A673 (cell line): ENCODE data around the gene CPM.

Experiments used
- CTCF ChIP-seq: fragments of 300-800, 200-600 bp; sonication (generic); conservative IDR thresholded peaks from 2 replicates; pipeline ENCODE4 v1.5.1; 2017; ENCODE audit warnings: low read depth, mild to moderate bottlenecking, antibody characterized with exemption, low read length, moderate library complexity, mixed read lengths
- EZH2 ChIP-seq: fragments of 200-600 bp; sonication (generic); IDR thresholded peaks from 2 replicates; pipeline ENCODE4 v1.6.1; 2017; ENCODE audit warnings: borderline replicate concordance, low read depth, mild to moderate bottlenecking, mixed read lengths, antibody characterized with exemption, low read length; ENCODE audit not compliant: poor library complexity, severe bottlenecking

DNA sequence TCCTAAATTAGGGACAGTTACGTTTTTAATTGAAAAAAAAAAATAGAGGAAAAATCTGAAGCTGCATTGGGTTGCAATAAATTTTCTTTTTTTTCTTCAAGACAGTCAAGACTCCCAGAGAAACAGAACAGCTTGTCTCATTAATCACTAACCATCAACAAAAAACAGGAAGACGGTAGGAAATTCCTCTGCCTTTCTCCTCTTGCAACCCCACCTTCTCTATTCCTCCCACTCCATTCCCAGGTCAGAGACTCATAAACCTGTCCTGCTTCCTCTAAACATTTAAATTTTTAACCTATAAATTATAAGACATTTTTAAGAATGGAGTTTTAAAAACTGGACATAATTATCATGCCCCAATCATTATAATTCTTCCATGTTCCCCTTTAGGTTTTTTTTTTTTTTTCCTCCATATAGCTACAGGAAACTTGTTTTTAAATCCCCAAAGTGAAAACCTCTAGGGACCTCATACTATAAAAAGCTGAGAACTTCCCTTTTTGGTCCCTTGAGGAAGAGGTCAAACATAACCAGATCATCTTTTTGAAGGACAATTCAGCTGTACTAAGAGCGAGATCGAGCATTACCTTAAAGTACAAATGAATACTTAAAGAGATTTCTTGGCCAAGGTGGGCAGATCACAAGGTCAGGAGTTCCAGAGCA, 36.0 kb downstream of the CPM start:
- no peak for TF ChIP-seq EZH2
- no peak for TF ChIP-seq CTCF
